GM12872 (cell line): Measurements from ENCODE around the gene C17orf107.

Experiments used
- TF ChIP-seq, protein P1 (sequence below): IDR thresholded peaks from 3 replicates; pipeline ENCODE4 v1.5.1; 2011; ENCODE audit warnings: low read depth, mild to moderate bottlenecking, low read length, moderate library complexity; ENCODE audit not compliant: insufficient read depth

Gene C17orf107

DNA sequence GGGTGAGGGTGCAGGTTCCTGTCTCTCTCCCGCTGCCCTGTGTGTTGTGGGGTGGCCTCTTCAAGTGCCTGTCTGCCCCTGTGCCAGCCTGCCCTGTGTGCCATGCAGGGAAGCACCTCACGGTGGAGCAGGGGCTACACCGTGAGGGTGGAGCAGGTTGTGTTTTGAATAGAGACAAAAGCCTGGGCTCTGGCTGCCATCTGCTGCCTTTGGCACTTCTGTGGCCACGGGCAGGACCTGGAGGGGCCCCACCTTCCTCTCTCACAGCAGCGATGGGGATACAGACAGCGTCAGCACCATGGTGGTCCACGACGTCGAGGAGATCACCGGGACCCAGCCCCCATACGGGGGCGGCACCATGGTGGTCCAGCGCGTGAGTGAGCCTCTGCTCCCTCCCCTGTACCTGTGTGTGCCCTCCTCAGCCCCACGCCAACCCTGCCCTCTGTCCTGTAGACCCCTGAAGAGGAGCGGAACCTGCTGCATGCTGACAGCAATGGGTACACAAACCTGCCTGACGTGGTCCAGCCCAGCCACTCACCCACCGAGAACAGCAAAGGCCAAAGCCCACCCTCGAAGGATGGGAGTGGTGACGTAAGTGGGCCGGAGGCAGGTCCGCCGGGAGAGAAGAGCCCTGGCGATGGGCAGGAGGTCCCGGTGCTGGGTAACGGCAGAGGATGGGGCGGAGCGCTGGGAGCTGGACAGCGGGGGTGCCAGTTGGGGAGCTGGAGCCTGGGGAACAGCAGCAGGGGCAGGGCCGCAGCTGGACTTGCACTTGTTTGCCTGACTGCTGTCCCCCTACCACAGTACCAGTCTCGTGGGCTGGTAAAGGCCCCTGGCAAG is 5.4 kb upstream of the C17orf107 start:
- TF ChIP-seq, protein P1, sequence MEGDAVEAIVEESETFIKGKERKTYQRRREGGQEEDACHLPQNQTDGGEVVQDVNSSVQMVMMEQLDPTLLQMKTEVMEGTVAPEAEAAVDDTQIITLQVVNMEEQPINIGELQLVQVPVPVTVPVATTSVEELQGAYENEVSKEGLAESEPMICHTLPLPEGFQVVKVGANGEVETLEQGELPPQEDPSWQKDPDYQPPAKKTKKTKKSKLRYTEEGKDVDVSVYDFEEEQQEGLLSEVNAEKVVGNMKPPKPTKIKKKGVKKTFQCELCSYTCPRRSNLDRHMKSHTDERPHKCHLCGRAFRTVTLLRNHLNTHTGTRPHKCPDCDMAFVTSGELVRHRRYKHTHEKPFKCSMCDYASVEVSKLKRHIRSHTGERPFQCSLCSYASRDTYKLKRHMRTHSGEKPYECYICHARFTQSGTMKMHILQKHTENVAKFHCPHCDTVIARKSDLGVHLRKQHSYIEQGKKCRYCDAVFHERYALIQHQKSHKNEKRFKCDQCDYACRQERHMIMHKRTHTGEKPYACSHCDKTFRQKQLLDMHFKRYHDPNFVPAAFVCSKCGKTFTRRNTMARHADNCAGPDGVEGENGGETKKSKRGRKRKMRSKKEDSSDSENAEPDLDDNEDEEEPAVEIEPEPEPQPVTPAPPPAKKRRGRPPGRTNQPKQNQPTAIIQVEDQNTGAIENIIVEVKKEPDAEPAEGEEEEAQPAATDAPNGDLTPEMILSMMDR = no peak

DNA sequence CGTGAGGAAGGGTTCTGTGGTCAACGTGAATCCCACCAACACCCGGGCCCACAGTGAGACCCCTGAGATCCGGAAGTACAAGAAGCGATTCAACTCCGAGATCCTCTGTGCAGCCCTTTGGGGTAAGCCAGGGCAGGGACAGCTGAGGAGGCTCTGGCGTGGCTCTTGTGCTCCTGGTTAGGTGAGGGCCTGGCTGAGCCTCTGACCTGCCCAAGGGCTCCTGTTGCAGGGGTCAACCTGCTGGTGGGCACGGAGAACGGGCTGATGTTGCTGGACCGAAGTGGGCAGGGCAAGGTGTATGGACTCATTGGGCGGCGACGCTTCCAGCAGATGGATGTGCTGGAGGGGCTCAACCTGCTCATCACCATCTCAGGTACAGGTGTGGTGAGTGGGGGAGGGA is 4.2 kb upstream of the C17orf107 start:
- TF ChIP-seq, protein P1 = no peak

DNA sequence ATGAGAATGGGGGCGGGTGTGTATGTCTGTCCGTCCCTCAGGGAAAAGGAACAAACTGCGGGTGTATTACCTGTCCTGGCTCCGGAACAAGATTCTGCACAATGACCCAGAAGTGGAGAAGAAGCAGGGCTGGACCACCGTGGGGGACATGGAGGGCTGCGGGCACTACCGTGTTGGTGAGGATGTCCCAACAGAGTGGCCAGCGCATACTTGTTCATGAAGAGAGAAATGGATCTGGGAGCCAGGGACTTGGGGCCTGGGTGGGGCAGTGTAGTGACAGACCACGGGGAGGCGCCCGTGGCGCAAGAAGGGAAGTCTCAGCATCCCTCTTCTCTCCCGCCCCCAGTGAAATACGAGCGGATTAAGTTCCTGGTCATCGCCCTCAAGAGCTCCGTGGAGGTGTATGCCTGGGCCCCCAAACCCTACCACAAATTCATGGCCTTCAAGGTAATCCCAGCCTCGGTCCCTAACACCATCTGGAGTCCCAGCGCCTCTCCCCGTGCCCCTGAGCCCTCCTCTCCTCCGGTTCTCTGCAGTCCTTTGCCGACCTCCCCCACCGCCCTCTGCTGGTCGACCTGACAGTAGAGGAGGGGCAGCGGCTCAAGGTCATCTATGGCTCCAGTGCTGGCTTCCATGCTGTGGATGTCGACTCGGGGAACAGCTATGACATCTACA is 3.5 kb upstream of the C17orf107 start:
- TF ChIP-seq, protein P1 = no peak

DNA sequence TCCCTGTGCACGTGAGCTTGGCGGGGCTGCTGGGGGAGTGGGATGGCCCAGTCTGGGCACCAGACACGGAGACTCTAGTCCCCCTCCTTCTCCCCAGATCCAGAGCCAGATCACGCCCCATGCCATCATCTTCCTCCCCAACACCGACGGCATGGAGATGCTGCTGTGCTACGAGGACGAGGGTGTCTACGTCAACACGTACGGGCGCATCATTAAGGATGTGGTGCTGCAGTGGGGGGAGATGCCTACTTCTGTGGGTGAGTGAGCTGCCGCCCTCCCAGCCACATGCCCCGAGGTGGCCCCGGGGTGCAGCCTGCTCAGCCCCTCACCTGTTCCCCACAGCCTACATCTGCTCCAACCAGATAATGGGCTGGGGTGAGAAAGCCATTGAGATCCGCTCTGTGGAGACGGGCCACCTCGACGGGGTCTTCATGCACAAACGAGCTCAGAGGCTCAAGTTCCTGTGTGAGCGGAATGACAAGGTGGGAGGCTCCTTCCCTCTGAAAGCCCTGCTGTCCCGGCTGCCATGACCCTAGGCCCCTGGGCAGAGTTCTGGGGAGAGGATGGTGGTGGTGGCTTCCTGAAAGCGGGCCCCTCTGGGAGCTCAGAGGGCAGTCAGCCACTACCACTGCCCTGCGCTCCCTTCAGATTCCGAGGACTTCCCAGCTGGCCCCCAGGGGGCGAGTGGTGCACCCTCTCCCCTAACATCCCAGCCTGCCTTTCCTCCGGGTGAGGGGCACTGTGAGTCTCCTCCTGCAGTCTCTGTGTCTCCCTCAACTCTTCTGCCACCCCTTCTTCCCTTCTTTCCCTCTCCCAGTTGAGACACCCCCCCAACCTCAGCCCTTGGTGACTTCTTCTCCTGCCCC is 2.8 kb upstream of the C17orf107 start:
- TF ChIP-seq, protein P1 = no peak

DNA sequence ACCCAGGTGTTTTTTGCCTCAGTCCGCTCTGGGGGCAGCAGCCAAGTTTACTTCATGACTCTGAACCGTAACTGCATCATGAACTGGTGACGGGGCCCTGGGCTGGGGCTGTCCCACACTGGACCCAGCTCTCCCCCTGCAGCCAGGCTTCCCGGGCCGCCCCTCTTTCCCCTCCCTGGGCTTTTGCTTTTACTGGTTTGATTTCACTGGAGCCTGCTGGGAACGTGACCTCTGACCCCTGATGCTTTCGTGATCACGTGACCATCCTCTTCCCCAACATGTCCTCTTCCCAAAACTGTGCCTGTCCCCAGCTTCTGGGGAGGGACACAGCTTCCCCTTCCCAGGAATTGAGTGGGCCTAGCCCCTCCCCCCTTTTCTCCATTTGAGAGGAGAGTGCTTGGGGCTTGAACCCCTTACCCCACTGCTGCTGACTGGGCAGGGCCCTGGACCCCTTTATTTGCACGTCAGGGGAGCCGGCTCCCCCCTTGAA is 2.1 kb upstream of the C17orf107 start:
- TF ChIP-seq, protein P1 = no peak

DNA sequence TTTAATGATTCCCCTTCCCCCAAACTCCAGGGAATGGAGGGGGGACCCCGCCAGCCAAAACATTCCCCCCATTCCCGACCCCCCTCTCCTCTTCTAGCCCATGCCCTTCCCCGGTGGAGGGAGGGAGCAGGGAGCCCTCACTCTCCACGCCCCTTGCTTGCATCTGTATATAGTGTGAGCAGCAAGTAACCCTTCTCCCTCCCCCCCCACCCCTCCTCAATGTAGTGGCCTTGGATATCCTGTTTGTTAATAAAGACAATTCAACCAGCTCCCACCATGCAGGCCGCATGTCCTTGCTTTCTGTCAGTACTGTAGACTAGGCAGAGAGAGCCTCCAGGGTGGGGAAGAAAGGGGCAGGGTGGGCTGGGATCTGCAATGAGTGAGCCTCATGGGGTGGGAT is 1.6 kb upstream of the C17orf107 start:
- TF ChIP-seq, protein P1 = no peak

DNA sequence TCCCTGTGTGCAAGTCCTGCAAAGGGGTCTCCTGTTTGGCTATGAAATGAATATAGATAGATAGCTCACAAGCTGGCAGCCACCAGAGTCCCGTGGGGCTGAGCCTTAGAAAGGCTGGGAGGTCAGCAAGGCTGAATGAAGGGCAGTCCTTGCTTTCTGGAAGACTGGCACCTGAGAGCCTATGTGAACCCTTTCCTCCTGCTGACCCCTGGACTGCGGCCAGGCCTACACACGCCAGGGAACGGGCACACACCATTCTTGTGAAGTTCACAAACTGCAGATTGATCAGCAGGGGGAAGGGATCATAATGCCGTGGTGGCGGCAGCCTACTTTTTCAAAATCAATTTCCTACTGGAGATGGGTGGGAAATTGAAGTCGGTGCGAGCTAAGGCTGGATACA is 985 bp upstream of the C17orf107 start:
- TF ChIP-seq, protein P1 = no peak
